ENCODE data around the gene WDR43. TPM values are rescaled to one million over a fixed set of nuclear protein-coding genes. Genes with fewer than 3 reads are reported as not detected.
A peak's percentile ranks its signal among the peaks of the same experiment; 100 is the strongest.

The WDR43 gene
- total and polyA plus RNA-seq, 8 donors = 30.5 to 46.6 (median 45.0) TPM

DNA sequence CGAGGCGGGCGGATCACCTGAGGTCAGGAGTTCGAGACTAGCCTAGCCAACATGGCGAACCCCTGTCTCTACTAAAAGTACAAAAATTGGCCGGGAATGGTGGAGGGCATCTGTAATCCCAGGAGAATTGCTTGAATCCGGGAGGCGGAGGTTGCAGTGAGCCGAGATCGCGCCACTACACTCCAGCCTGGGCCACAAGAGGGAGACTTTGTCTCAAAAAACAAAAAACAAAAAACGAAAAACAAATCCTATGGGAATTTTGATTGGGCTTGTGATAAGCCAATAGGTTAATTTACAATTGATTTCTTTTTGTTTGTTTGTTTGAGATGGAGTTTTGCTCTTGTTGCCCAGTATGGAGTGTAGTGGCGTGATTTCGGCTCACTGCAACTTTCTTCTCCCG is 62.4 kb downstream of the WDR43 start:
- intact Hi-C loops (cut with DNase I) = no loop called here
- DNase-seq = peak in 2 of 4 donors; percentile 7 to 16
- ATAC-seq = no peak
- H3K4me1 ChIP-seq = peaks cover 0 to 30% of the 10 kb centered on the region in 2 donors
- H3K36me3 ChIP-seq = no peaks in the 10 kb centered on the region
- H3K4me3 ChIP-seq = peak overlapping the region in 1 of 2 donors; percentile 17
- H3K9me3 ChIP-seq = no peaks in the 10 kb centered on the region
- H3K27ac ChIP-seq = no peak overlapping the region
- TF ChIP-seq, protein P1, sequence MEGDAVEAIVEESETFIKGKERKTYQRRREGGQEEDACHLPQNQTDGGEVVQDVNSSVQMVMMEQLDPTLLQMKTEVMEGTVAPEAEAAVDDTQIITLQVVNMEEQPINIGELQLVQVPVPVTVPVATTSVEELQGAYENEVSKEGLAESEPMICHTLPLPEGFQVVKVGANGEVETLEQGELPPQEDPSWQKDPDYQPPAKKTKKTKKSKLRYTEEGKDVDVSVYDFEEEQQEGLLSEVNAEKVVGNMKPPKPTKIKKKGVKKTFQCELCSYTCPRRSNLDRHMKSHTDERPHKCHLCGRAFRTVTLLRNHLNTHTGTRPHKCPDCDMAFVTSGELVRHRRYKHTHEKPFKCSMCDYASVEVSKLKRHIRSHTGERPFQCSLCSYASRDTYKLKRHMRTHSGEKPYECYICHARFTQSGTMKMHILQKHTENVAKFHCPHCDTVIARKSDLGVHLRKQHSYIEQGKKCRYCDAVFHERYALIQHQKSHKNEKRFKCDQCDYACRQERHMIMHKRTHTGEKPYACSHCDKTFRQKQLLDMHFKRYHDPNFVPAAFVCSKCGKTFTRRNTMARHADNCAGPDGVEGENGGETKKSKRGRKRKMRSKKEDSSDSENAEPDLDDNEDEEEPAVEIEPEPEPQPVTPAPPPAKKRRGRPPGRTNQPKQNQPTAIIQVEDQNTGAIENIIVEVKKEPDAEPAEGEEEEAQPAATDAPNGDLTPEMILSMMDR (IDR thresholded peaks at IDR 0.05) = peak in 1 of 2 donors; percentile 63
- peaks cover 0 to 4% of the 10 kb centered on the region in 2 donors for H3K27me3 ChIP-seq

DNA sequence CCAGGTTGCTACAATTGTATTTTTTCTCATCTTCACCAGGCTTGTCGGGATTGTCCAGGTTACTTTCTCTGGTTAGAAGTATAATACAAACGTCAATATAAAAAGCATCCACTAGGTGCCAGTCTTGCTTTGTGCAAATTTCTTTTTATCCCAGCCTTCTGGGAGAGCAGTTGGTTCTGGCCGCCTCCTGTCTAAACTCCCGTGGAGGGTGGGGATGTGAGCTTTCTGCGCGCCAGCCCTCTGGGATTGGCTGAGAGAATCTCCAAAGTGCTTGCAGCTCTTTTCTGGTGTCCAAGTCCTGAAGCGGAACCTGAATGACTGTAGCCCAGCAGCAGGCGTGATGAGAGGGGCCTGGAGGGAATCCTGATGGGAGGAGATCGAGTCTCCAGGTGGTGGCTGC is 64.2 kb downstream of the WDR43 start:
- Histone ChIP-seq H3K27me3 (peaks cover 0 to 4% of the 10 kb centered on the region in 2 donors), H3K4me1 (peaks cover 0 to 12% of the 10 kb centered on the region in 2 donors), H3K9me3 (no peaks in the 10 kb centered on the region), H3K27ac (no peak overlapping the region), H3K4me3 (no peak overlapping the region), H3K36me3 (no peaks in the 10 kb centered on the region)
- DNase-seq (peak in 3 of 4 donors; percentile 48 to 70 (median 56)), ATAC-seq (peak; percentile 97)
- TF ChIP-seq, protein P1 (IDR thresholded peaks at IDR 0.05) = peak in 1 of 2 donors; percentile 52
- intact Hi-C loops (cut with DNase I) = loop anchor here in 1 of 2 donors (2.0 kb wide), 1 partner anchor 238 kb away; no protein-coding TSS in a partner anchor

DNA sequence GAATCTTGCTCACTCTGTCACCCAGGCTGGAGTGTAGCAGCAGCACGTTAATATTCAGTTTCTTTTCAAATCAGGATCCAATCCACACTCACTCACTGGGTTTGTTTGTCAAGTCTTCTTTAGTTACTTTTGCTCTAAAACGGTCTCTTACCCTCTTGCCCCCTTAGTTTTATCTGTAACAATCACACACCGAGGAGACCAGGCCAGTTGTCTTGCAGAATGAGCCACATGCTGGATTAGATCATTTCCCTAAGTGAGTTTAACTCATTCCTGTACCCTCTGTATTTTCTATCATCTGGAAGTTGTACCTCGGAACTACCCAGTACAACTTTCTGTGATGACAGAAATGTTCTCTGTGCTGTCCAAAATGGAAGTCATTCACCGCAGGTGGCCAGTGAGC is 65.9 kb downstream of the WDR43 start:
- intact Hi-C loops (cut with DNase I) = no loop called here
- Histone ChIP-seq H3K4me3 (no peak overlapping the region), H3K27me3 (peaks cover 0 to 4% of the 10 kb centered on the region in 2 donors), H3K27ac (no peak overlapping the region), H3K4me1 (peaks cover 0 to 12% of the 10 kb centered on the region in 2 donors), H3K36me3 (no peaks in the 10 kb centered on the region), H3K9me3 (no peaks in the 10 kb centered on the region)
- TF ChIP-seq, protein P1 (IDR thresholded peaks at IDR 0.05) = no peak
- no peak for ATAC-seq
- DNase-seq = no peak

DNA sequence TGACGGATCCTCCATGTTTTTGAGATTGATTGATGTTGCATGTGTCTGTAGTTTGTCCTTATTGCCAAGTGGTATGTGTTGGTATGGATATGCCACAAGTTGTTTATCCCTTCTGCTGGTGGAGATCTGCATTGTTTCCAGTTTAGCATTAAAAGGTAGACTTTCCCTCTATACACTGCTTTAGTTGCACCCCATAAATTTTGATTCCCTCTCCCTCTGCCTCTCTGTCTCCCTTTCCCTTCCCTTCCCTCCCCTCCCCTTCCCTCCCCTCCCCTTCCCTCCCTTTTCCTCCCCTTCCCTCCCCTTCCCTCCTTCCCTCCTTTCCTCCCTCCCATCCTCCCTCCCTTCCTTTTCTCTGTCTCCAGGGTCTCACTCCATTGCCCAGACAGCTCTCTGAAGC is 68.0 kb downstream of the WDR43 start:
- no peak overlapping the region for H3K27ac ChIP-seq
- intact Hi-C loops (cut with DNase I) = no loop called here
- no peaks in the 10 kb centered on the region for H3K27me3 ChIP-seq
- ATAC-seq (no peak), DNase-seq (no peak)
- TF ChIP-seq, protein P1 (IDR thresholded peaks at IDR 0.05) = no peak
- no peaks in the 10 kb centered on the region for H3K4me1 ChIP-seq
- no peak overlapping the region for H3K4me3 ChIP-seq
- H3K9me3 ChIP-seq = no peaks in the 10 kb centered on the region
- H3K36me3 ChIP-seq = no peaks in the 10 kb centered on the region

DNA sequence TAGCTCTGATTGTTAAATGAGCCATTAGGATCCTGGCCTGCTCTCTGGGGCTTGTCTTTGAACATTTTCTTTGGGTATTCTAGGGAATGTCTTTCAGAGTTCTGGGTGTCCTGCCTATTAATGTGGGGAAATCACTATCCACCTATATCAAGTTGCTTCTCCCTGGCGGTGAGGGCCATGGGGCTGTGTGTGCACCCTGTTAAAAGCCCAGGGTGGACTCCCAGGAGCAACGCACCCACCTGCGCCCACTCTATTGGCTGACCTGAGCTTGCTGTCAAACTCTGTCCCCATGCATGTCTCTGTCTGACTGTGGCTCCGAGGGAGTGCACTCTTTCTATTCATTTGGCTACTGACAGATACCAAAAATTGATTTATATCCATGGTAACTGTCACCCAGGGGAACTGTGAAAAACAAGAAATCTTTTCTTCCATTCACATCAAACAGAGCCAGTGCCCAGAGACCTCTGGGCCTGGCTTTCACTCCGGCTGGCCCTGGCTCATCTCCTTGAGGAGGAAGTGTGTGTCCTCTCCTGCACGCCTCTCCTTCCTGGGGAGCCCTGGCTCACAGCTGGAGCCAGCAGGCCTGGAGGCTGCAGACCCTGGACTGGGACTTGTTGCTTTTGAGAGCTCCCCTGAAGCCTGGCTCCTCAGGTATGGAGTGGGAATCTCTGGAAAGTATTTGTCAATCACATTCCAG is 76.1 kb downstream of the WDR43 start:
- ATAC-seq (no peak), DNase-seq (no peak)
- Histone ChIP-seq H3K27ac (no peak overlapping the region), H3K9me3 (no peaks in the 10 kb centered on the region), H3K4me3 (no peak overlapping the region), H3K27me3 (no peaks in the 10 kb centered on the region), H3K36me3 (no peaks in the 10 kb centered on the region), H3K4me1 (no peaks in the 10 kb centered on the region)
- TF ChIP-seq, protein P1 (IDR thresholded peaks at IDR 0.05) = no peak
- intact Hi-C loops (cut with DNase I) = no loop called here

All from left lung (tissue), 10 donors.